Fibroblast of lung (primary cell): Measurements from ENCODE around the gene ARHGAP11B.
"Not testable (repeated sequence)": the region's sequence is repeated elsewhere in the genome, so short reads cannot be mapped to it uniquely, and the experiment has no call there.

Source experiments
- DNase-seq, 2 donors: peaks; one replicate each; pipeline versions ENCODE4 v3.0.0 to v3.0.0-alpha.2; 2010; ENCODE audit warnings: low read depth in 2 of 2
- H2AFZ ChIP-seq: 2 replicates; pipeline ENCODE4 v1.5.1; 2012; ENCODE audit warnings: low read length, control low read depth, inconsistent platforms
- H3K27ac ChIP-seq: 2 replicates; pipeline ENCODE4 v1.5.1; 2011; ENCODE audit warnings: low read length, control low read depth; ENCODE audit not compliant: insufficient read depth
- H3K27me3 ChIP-seq: 2 replicates; pipeline ENCODE4 v1.5.1; 2011; ENCODE audit warnings: mild to moderate bottlenecking, low read length; ENCODE audit not compliant: control insufficient read depth, insufficient read depth
- H3K36me3 ChIP-seq: 2 replicates; pipeline ENCODE4 v1.5.1; 2011; ENCODE audit warnings: low read length; ENCODE audit not compliant: control insufficient read depth, insufficient read depth
- H3K4me1 ChIP-seq: 2 replicates; pipeline ENCODE4 v1.5.1; 2011; ENCODE audit warnings: low read length; ENCODE audit not compliant: control insufficient read depth, insufficient read depth; ENCODE audit errors: extremely low read depth
- H3K4me2 ChIP-seq: 2 replicates; pipeline ENCODE4 v1.5.1; 2011; ENCODE audit warnings: low read length, control low read depth; ENCODE audit not compliant: insufficient read depth; ENCODE audit errors: extremely low read depth
- H3K4me3 ChIP-seq, 4 experiments: fragments of 200-600 bp in 1 of 4; sonication (generic) in 1 of 4; replicated peaks in 1 of 4; 2 replicates each; pipeline ENCODE4 v1.5.1; 2011 to 2016; ENCODE audit warnings: low read length in 4 of 4, low read depth in 3 of 4, mild to moderate bottlenecking in 3 of 4, control low read depth in 2 of 4, inconsistent platforms in 1 of 4, mixed read lengths in 1 of 4; ENCODE audit not compliant: insufficient read depth in 1 of 4; ENCODE audit errors: control extremely low read depth in 1 of 4
- H3K79me2 ChIP-seq: 2 replicates; pipeline ENCODE4 v1.5.1; 2012; ENCODE audit warnings: mild to moderate bottlenecking, low read length, inconsistent platforms; ENCODE audit not compliant: control insufficient read depth, insufficient read depth
- H3K9ac ChIP-seq: 2 replicates; pipeline ENCODE4 v1.5.1; 2011; ENCODE audit warnings: mild to moderate bottlenecking, low read length, control low read depth; ENCODE audit not compliant: insufficient read depth
- H3K9me3 ChIP-seq: 2 replicates; pipeline ENCODE4 v1.5.1; 2012; ENCODE audit warnings: low read depth, low read length; ENCODE audit not compliant: control insufficient read depth, insufficient read depth
- H4K20me1 ChIP-seq: 2 replicates; pipeline ENCODE4 v1.5.1; 2011; ENCODE audit warnings: low read length; ENCODE audit not compliant: control insufficient read depth, insufficient read depth; ENCODE audit errors: extremely low read depth
- TF ChIP-seq, protein P1 (sequence below), 2 donors: IDR thresholded peaks in 1 of 2; conservative IDR thresholded peaks in 1 of 2; 1 replicate in 1 of 2; 2 replicates in 1 of 2; pipeline ENCODE4 v1.5.1; 2011 to 2012; ENCODE audit warnings: low read length in 2 of 2, control low read depth in 1 of 2, inconsistent platforms in 1 of 2, low read depth in 1 of 2, mild to moderate bottlenecking in 1 of 2

The ARHGAP11B gene

DNA sequence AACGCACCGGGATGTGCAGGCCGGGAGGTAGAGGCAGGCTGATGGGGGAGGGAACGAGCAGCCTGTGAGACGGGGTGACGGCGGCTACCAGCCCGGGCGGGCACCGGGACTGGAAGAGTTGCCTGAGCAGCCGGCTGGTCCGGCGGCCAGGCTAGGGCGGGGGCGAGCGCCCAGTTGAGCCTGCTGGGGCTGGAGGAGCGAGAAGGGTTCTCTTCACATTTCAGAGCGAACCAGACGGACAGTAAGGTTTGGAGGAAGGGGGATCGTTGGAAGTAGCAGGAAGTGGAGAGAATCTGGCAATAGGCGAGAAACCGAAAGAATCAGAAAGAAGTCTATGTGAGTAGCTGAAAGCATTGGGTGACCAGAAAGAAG, 252 bp downstream of the ARHGAP11B start:
- Histone ChIP-seq H3K9ac (peak overlapping the region; percentile 67), H3K4me2 (peak overlapping the region; percentile 71), H3K27ac (peak overlapping the region; percentile 81), H3K79me2 (peaks cover 38% of the 10 kb centered on the region), H3K4me3 (peak overlapping the region; percentile 64 to 86 (median 74)), H2AFZ (peak overlapping the region; percentile 62)
- not testable (repeated sequence) for H3K27me3 ChIP-seq, H4K20me1 ChIP-seq, H3K36me3 ChIP-seq, H3K9me3 ChIP-seq, H3K4me1 ChIP-seq
- DNase-seq: peak; percentile 22 to 28

DNA sequence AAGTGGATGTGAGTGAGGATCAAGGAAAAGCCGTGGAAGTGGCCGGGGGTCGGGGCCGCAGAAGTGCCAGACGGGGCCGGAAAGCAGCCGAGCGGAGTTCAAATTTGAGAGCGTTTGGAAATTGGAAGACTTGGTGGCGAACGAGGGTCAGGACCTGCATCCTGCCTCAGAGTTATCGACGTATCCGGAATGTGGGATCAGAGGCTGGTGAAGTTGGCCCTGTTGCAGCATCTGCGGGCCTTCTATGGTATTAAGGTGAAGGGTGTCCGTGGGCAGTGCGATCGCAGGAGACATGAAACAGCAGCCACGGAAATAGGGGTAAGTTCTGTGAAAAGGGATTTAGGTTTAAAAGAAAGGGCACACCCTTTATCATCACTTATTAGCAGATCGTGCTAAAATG, 704 bp downstream of the ARHGAP11B start:
- H3K79me2 ChIP-seq: peaks cover 40% of the 10 kb centered on the region
- not testable (repeated sequence) for H2AFZ ChIP-seq, DNase-seq, H3K4me1 ChIP-seq, H3K9me3 ChIP-seq, H3K27me3 ChIP-seq, H3K36me3 ChIP-seq, H3K9ac ChIP-seq, H4K20me1 ChIP-seq
- peak overlapping the region; percentile 81 for H3K27ac ChIP-seq
- peak overlapping the region; percentile 25 for H3K4me2 ChIP-seq
- H3K4me3 ChIP-seq: peak overlapping the region; percentile 64 to 86 (median 74)

DNA sequence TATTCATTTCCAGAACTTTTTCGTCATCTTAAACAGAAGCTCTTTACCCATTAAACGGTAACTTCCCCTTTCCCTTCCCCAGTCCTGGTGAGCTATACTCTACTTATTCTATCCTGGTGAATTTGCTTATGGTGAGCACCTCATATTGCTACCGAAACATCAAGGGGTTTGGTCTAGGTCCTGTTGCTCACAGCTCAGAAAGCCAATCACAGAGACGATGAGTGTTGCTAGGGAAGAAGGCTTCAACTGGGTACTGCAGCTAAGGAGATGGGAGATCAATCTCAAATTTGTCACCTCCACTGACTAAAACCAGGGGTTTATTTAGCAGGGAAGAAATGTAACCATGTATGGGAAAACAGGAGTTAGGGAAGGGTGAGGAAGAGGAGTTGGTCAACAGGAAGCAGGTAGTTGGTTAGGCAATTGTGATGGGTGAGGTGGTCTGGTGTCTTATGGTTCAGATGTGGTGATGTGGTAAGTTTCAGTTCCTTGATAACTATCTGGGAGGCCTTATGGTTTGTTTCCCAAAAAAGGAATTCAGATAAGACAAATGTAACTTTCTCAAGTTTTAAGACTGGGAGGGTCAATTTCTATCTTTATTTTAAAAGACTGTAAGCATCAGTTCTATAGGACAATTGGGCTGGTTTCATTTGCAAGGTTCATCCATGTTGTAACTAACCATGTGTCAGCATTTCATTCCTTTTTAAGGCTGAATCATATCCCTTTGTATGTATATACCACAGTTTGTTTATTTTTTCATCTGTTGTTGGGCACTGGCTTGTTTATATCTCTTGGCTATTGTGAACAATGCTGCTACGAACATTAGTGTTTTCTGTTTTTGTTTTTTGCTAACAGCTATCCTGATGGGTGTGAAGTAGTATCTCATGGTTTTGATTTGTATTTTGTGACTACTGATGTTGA, 24.3 kb downstream of the ARHGAP11B start:
- Histone ChIP-seq H3K4me2 (no peak overlapping the region), H3K4me3 (no peak overlapping the region), H3K9me3 (no peaks in the 10 kb centered on the region), H3K79me2 (peaks cover 6% of the 10 kb centered on the region), H4K20me1 (no peaks in the 10 kb centered on the region), H3K9ac (no peak overlapping the region), H3K36me3 (no peaks in the 10 kb centered on the region), H3K27ac (peak overlapping the region; percentile 73), H3K4me1 (peaks cover 4% of the 10 kb centered on the region), H2AFZ (peak overlapping the region; percentile 57), H3K27me3 (no peaks in the 10 kb centered on the region)
- peak in 1 of 2 donors; percentile 66 for DNase-seq
- TF ChIP-seq, protein P1, sequence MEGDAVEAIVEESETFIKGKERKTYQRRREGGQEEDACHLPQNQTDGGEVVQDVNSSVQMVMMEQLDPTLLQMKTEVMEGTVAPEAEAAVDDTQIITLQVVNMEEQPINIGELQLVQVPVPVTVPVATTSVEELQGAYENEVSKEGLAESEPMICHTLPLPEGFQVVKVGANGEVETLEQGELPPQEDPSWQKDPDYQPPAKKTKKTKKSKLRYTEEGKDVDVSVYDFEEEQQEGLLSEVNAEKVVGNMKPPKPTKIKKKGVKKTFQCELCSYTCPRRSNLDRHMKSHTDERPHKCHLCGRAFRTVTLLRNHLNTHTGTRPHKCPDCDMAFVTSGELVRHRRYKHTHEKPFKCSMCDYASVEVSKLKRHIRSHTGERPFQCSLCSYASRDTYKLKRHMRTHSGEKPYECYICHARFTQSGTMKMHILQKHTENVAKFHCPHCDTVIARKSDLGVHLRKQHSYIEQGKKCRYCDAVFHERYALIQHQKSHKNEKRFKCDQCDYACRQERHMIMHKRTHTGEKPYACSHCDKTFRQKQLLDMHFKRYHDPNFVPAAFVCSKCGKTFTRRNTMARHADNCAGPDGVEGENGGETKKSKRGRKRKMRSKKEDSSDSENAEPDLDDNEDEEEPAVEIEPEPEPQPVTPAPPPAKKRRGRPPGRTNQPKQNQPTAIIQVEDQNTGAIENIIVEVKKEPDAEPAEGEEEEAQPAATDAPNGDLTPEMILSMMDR (conservative IDR thresholded peaks at IDR 0.05 in 1 of 2, IDR thresholded peaks at IDR 0.05 in 1 of 2; ENCODE audit: low read depth in 1 of 2, low read length in 2 of 2): no peak

DNA sequence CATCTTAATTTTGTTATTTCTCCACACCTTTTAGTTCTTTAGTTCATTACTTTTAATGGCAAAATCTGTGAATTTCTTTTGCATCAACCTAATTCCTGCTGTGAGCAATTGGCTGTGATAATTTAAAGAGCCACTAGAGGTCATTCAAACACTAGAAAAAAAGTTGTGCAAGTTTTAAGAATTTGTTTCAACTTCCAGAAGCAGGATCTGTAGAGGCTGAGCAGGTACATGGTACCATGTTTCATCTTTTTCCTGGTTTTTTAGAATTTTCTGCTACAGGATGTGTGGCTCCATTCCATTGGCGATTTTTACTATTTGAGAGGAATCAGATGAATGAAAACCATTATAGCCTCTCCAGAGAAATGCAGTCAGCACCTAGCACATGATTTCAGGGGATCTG, 35.2 kb downstream of the ARHGAP11B start:
- H3K4me1 ChIP-seq, H3K27me3 ChIP-seq, H3K4me3 ChIP-seq, H3K36me3 ChIP-seq, H4K20me1 ChIP-seq, H3K27ac ChIP-seq, H3K79me2 ChIP-seq, H3K9me3 ChIP-seq, H3K4me2 ChIP-seq, H2AFZ ChIP-seq, H3K9ac ChIP-seq: not testable (repeated sequence)
- DNase-seq: peak in 1 of 2 donors; percentile 51
- TF ChIP-seq, protein P1 (conservative IDR thresholded peaks at IDR 0.05 in 1 of 2, IDR thresholded peaks at IDR 0.05 in 1 of 2; ENCODE audit: low read depth in 1 of 2, low read length in 2 of 2): peak; percentile 36 to 38

DNA sequence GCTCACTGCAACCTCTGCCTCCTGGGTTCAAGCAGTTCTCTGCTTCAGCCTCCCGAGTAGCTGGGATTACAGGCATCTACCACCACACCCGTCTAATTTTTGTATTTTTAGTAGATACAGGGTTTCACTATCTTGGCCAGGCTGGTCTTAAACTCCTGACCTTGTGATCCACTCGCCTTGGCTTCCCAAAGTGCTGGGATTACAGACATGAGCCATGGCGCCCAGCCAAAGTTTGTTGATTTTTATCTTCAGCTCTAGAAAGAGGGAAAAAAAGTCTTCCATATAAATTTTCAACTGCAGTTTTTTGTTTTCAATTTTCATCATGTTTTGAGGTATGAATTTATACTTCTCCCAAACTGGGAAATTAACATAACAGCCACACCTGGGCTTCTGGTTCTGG, 43.7 kb downstream of the ARHGAP11B start:
- H2AFZ ChIP-seq, H3K4me3 ChIP-seq, H3K79me2 ChIP-seq, H3K27me3 ChIP-seq, H3K9ac ChIP-seq, H3K4me1 ChIP-seq, H3K36me3 ChIP-seq, H3K27ac ChIP-seq, H3K4me2 ChIP-seq, H4K20me1 ChIP-seq, DNase-seq, H3K9me3 ChIP-seq: not testable (repeated sequence)
